Neural cell (in vitro differentiated cells): Measurements from ENCODE around the gene IL1RAPL2. TPM values are rescaled to one million over a fixed set of nuclear protein-coding genes. Genes with fewer than 3 reads are reported as not detected.

ENCODE experiments used
- H2AFZ ChIP-seq: fragments of 200-600, 300-800 bp; sonication (generic), shearing (Covaris generic); 2 replicates; pipeline ENCODE4 v1.6.0; 2014; ENCODE audit warnings: low read depth, mild to moderate bottlenecking, antibody characterized with exemption, low read length, moderate library complexity
- H3F3A ChIP-seq: fragments of 200-600 bp; shearing (Covaris generic); 2 replicates; pipeline ENCODE4 v1.6.1; 2016; ENCODE audit warnings: mild to moderate bottlenecking, moderate library complexity, mixed read lengths, antibody characterized with exemption, low read length; ENCODE audit not compliant: insufficient read depth, poor library complexity, severe bottlenecking
- H3K27ac ChIP-seq: fragments of 200-600, 300-800 bp; sonication (generic), shearing (Covaris generic); 2 replicates; pipeline ENCODE4 v1.5.1; 2014; ENCODE audit warnings: mild to moderate bottlenecking, low read length, moderate library complexity
- H3K27me3 ChIP-seq: fragments of 300-800, 200-600 bp; sonication (generic), shearing (Covaris generic); 2 replicates; pipeline ENCODE4 v1.6.0; 2014; ENCODE audit warnings: mild to moderate bottlenecking, low read depth, low read length, moderate library complexity; ENCODE audit not compliant: insufficient read depth
- H3K36me3 ChIP-seq: fragments of 300-800, 200-600 bp; sonication (generic), shearing (Covaris generic); 2 replicates; pipeline ENCODE4 v1.5.1; 2014; ENCODE audit warnings: mild to moderate bottlenecking, antibody characterized with exemption, low read length, moderate library complexity; ENCODE audit not compliant: insufficient read depth
- H3K4me2 ChIP-seq: fragments of 300-800, 200-600 bp; sonication (generic), shearing (Covaris generic); 2 replicates; pipeline ENCODE4 v1.6.0; 2014; ENCODE audit warnings: mild to moderate bottlenecking, low read length
- H3K4me3 ChIP-seq: fragments of 300-800, 200-600 bp; sonication (generic), shearing (Covaris generic); 2 replicates; pipeline ENCODE4 v1.5.1; 2014; ENCODE audit warnings: mild to moderate bottlenecking, low read length, moderate library complexity
- H3K79me2 ChIP-seq: fragments of 200-600 bp; shearing (Covaris generic); replicated peaks from 2 replicates; pipeline ENCODE4 v1.6.0; 2014; ENCODE audit warnings: mild to moderate bottlenecking, low read length, moderate library complexity; ENCODE audit not compliant: insufficient read depth
- H3K9ac ChIP-seq: fragments of 300-800, 200-600 bp; sonication (generic), shearing (Covaris generic); 2 replicates; pipeline ENCODE4 v1.6.1; 2016; ENCODE audit warnings: mild to moderate bottlenecking, low read length, mixed read lengths
- H3K9me2 ChIP-seq: fragments of 200-600 bp; shearing (Covaris generic); 2 replicates; pipeline ENCODE4 v1.6.1; 2016; ENCODE audit warnings: mild to moderate bottlenecking, low read length, mixed read lengths; ENCODE audit not compliant: insufficient read depth
- H3K9me3 ChIP-seq: fragments of 200-600, 300-800 bp; sonication (generic), shearing (Covaris generic); 2 replicates; pipeline ENCODE4 v1.6.1; 2016; ENCODE audit warnings: mild to moderate bottlenecking, mixed run types, low read length, moderate library complexity, mixed read lengths
- H4K20me1 ChIP-seq: fragments of 200-600 bp; shearing (Covaris generic); 2 replicates; pipeline ENCODE4 v1.6.1; 2016; ENCODE audit warnings: mild to moderate bottlenecking, mixed run types; ENCODE audit not compliant: insufficient read depth
- CTCF ChIP-seq: fragments of 450-650 bp; IDR thresholded peaks from 2 replicates; pipeline ENCODE4 v1.5.1; 2014; ENCODE audit warnings: antibody characterized with exemption, mild to moderate bottlenecking, moderate library complexity; ENCODE audit not compliant: poor library complexity, severe bottlenecking
- EP300 ChIP-seq: fragments of 450-650 bp; conservative IDR thresholded peaks from 2 replicates; pipeline ENCODE4 v1.6.1; 2014; ENCODE audit warnings: antibody characterized with exemption, mild to moderate bottlenecking, moderate library complexity; ENCODE audit not compliant: poor library complexity, severe bottlenecking
- EZH2 ChIP-seq: fragments of 200-600, 300-800 bp; shearing (Covaris generic), sonication (generic); IDR thresholded peaks from 2 replicates; pipeline ENCODE4 v1.6.1; 2014; ENCODE audit warnings: antibody characterized with exemption, low read length, borderline replicate concordance, mild to moderate bottlenecking; ENCODE audit not compliant: insufficient read depth, poor library complexity, severe bottlenecking
- MXI1 ChIP-seq: fragments of 450-650 bp; conservative IDR thresholded peaks from 2 replicates; pipeline ENCODE4 v1.6.1; 2014; ENCODE audit warnings: antibody characterized with exemption, mild to moderate bottlenecking; ENCODE audit not compliant: poor library complexity, severe bottlenecking
- POLR2AphosphoS5 ChIP-seq: IDR thresholded peaks from 2 replicates; pipeline ENCODE4 v1.6.1; 2012
- RAD21 ChIP-seq: fragments of 450-650 bp; conservative IDR thresholded peaks from 2 replicates; pipeline ENCODE4 v1.6.1; 2014; ENCODE audit warnings: antibody characterized with exemption, mild to moderate bottlenecking, moderate library complexity
- REST ChIP-seq: IDR thresholded peaks from 2 replicates; pipeline ENCODE4 v1.6.1; 2012; ENCODE audit warnings: borderline replicate concordance
- SMC3 ChIP-seq: fragments of 450-650 bp; conservative IDR thresholded peaks from 2 replicates; pipeline ENCODE4 v1.6.1; 2014; ENCODE audit warnings: antibody characterized with exemption, mild to moderate bottlenecking, moderate library complexity; ENCODE audit not compliant: poor library complexity
- TAF1 ChIP-seq: IDR thresholded peaks from 2 replicates; pipeline ENCODE4 v1.6.1; 2012; ENCODE audit warnings: low read depth
- polyA plus RNA-seq: library from polyadenylated mRNA; depleted of rRNA; stranded (reverse); fragments of >200 nt; gene quantifications from 2 replicates; pipeline ENCODE4 v1.2.3, GENCODE V29; 2014

Gene IL1RAPL2
- polyA plus RNA-seq, 1 donor from 2014 or later: not detected

- H3K9ac ChIP-seq: no peak overlapping the region
Observed at GRCh38 chrX:105662248-105662647, 1096.2 kb downstream of the IL1RAPL2 start.

GRCh38 chrX:105664243-105664642 is 1098.2 kb downstream of the IL1RAPL2 start:
- no peaks in the 10 kb centered on the region for H3K79me2 ChIP-seq
- H3K27ac ChIP-seq: no peak overlapping the region
- no peak overlapping the region for H2AFZ ChIP-seq
- no peaks in the 10 kb centered on the region for H4K20me1 ChIP-seq
- no peaks in the 10 kb centered on the region for H3K9me2 ChIP-seq
- H3F3A ChIP-seq: no peaks in the 10 kb centered on the region
- no peaks in the 10 kb centered on the region for H3K36me3 ChIP-seq
- no peaks in the 10 kb centered on the region for H3K27me3 ChIP-seq
- H3K9me3 ChIP-seq: no peaks in the 10 kb centered on the region
- no peak overlapping the region for H3K4me2 ChIP-seq
- H3K9ac ChIP-seq: no peak overlapping the region
- no peak overlapping the region for H3K4me3 ChIP-seq
- TF ChIP-seq REST: no peak
- TF ChIP-seq EP300: no peak
- no peak for TF ChIP-seq MXI1
- TF ChIP-seq SMC3: no peak
- TF ChIP-seq CTCF: no peak
- no peak for TF ChIP-seq POLR2AphosphoS5

More at GRCh38 chrX:105662248-105662647, 1096.2 kb downstream of the IL1RAPL2 start:
- H3K9me2 ChIP-seq: no peaks in the 10 kb centered on the region
- TF ChIP-seq MXI1 (no peak), EP300 (no peak), SMC3 (no peak), RAD21 (no peak), EZH2 (no peak), REST (no peak), CTCF (no peak), POLR2AphosphoS5 (no peak), TAF1 (no peak)
- H3K27me3 ChIP-seq: no peaks in the 10 kb centered on the region
- H3K36me3 ChIP-seq: no peaks in the 10 kb centered on the region
- H3K4me2 ChIP-seq: no peak overlapping the region
- no peaks in the 10 kb centered on the region for H3K79me2 ChIP-seq
- no peaks in the 10 kb centered on the region for H3K9me3 ChIP-seq
- no peak overlapping the region for H3K27ac ChIP-seq
- H4K20me1 ChIP-seq: no peaks in the 10 kb centered on the region
- no peak overlapping the region for H3K4me3 ChIP-seq
- no peak overlapping the region for H2AFZ ChIP-seq
- H3F3A ChIP-seq: no peaks in the 10 kb centered on the region
